CD4-positive, CD25-positive, alpha-beta regulatory T cell (primary cell): Measurements from ENCODE around the gene ELOVL5. TPM values are rescaled to one million over a fixed set of nuclear protein-coding genes. Genes with fewer than 3 reads are reported as not detected.
"Not testable (repeated sequence)": the region's sequence is repeated elsewhere in the genome, so short reads cannot be mapped to it uniquely, and the experiment has no call there.

Experiments
- ATAC-seq, 2 donors: fragments of 150-1000 bp; cut with Tn5 transposase; one replicate each; pipeline ENCODE4 v1.10.0; 2021; ENCODE audit warnings: low read depth in 2 of 2, moderate number of reproducible peaks in 2 of 2, moderate library complexity in 1 of 2
- DNase-seq, 3 donors: peaks; one replicate each; pipeline versions ENCODE4 v3.0.0 to v3.0.0-alpha.2; 2012 to 2022; ENCODE audit warnings: mixed read lengths in 1 of 3
- H3K27ac ChIP-seq: one replicate; pipeline ENCODE4 v1.7.0; 2013; ENCODE audit warnings: mild to moderate bottlenecking, low read length; ENCODE audit not compliant: insufficient read depth, poor library complexity, severe bottlenecking
- H3K27me3 ChIP-seq: one replicate; pipeline ENCODE4 v1.7.0; 2013; ENCODE audit warnings: low read length; ENCODE audit not compliant: control insufficient read depth, insufficient read depth
- H3K36me3 ChIP-seq: one replicate; pipeline ENCODE4 v1.7.0; 2013; ENCODE audit warnings: mild to moderate bottlenecking, low read length, moderate library complexity; ENCODE audit not compliant: control insufficient read depth, insufficient read depth
- H3K4me1 ChIP-seq: 2 replicates; pipeline ENCODE4 v1.7.0; 2013; ENCODE audit warnings: mild to moderate bottlenecking, low read length; ENCODE audit not compliant: insufficient read depth, control insufficient read depth, poor library complexity, severe bottlenecking
- H3K4me3 ChIP-seq: one replicate; pipeline ENCODE4 v1.7.0; 2013; ENCODE audit warnings: low read depth, mild to moderate bottlenecking, low read length, moderate library complexity
- H3K9me3 ChIP-seq, 2 experiments: 1 replicate in 1 of 2; 2 replicates in 1 of 2; pipeline ENCODE4 v1.7.0; 2013; ENCODE audit warnings: low read length in 2 of 2, mild to moderate bottlenecking in 1 of 2, moderate library complexity in 1 of 2; ENCODE audit not compliant: control insufficient read depth in 2 of 2
- H3K27ac Mint-ChIP-seq, 3 donors: one replicate each; pipeline ENCODE4 v1.8.0; 2020 to 2022; ENCODE audit warnings: mild to moderate bottlenecking in 3 of 3, mixed read lengths in 3 of 3, moderate library complexity in 2 of 3
- H3K27me3 Mint-ChIP-seq: one replicate; pipeline ENCODE4 v1.8.0; 2022; ENCODE audit warnings: mild to moderate bottlenecking, mixed read lengths
- H3K36me3 Mint-ChIP-seq: one replicate; pipeline ENCODE4 v1.8.0; 2020; ENCODE audit warnings: mixed read lengths
- H3K4me1 Mint-ChIP-seq, 4 donors: one replicate each; pipeline ENCODE4 v1.8.0; 2020 to 2022; ENCODE audit warnings: mixed read lengths in 4 of 4, mild to moderate bottlenecking in 1 of 4
- H3K4me3 Mint-ChIP-seq, 4 donors: one replicate each; pipeline ENCODE4 v1.8.0; 2020 to 2022; ENCODE audit warnings: mild to moderate bottlenecking in 4 of 4, mixed read lengths in 4 of 4, moderate library complexity in 3 of 4
- H3K9me3 Mint-ChIP-seq, 7 donors: one replicate each; pipeline ENCODE4 v1.8.0; 2020 to 2022; ENCODE audit warnings: mixed read lengths in 7 of 7, mild to moderate bottlenecking in 3 of 7, moderate library complexity in 2 of 7
- polyA plus RNA-seq, 4 donors: library from polyadenylated mRNA; unstranded; fragments of 300-500 nt; fragmentation: Illumina TruSeq; gene quantifications; one replicate each; pipeline ENCODE4 v1.2.3, GENCODE V29; 2021
- total RNA-seq: library from RNA; stranded (reverse); gene quantifications from one replicate; pipeline ENCODE4 v1.2.3, GENCODE V29; 2022

The ELOVL5 gene
- total and polyA plus RNA-seq, 5 donors from 2014 or later = 139 to 201 (median 159) TPM

DNA sequence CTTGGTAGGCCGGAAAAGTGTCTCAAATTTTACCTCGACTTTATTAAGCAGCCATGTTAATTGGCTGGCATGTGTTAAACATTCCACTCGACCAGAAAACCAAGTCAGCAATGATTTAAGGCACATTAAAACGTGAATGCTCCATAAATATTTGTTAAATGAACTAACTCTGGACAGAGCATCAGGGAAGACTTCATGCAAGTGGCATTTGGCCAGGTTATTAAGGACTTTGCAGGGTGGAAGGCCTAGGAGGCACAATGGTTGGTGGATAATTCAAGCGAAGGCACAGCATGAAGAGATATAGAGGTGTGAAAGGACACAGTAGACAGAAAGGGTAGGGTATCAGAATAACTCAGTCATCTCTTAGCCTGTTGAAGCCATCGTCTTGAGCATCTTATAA is 23.0 kb downstream of the ELOVL5 start:
- ATAC-seq (no peak), DNase-seq (no peak)
- H3K4me3 Mint-ChIP-seq = peak overlapping the region in 2 of 4 donors; percentile 59 to 79
- Histone ChIP-seq H3K36me3 (peaks cover 6% of the 10 kb centered on the region), H3K27me3 (no peaks in the 10 kb centered on the region), H3K4me3 (peak overlapping the region; percentile 22), H3K4me1 (peaks cover 70% of the 10 kb centered on the region), H3K27ac (no peak overlapping the region), H3K9me3 (no peaks in the 10 kb centered on the region)
- peak overlapping the region; percentile 87 to 92 (median 90) for H3K27ac Mint-ChIP-seq
- peaks cover 21% of the 10 kb centered on the region for H3K36me3 Mint-ChIP-seq
- H3K27me3 Mint-ChIP-seq = peaks cover 5% of the 10 kb centered on the region
- H3K9me3 Mint-ChIP-seq = no peaks in the 10 kb centered on the region
- peaks cover 26 to 88% (median 75%) of the 10 kb centered on the region in 4 donors for H3K4me1 Mint-ChIP-seq

DNA sequence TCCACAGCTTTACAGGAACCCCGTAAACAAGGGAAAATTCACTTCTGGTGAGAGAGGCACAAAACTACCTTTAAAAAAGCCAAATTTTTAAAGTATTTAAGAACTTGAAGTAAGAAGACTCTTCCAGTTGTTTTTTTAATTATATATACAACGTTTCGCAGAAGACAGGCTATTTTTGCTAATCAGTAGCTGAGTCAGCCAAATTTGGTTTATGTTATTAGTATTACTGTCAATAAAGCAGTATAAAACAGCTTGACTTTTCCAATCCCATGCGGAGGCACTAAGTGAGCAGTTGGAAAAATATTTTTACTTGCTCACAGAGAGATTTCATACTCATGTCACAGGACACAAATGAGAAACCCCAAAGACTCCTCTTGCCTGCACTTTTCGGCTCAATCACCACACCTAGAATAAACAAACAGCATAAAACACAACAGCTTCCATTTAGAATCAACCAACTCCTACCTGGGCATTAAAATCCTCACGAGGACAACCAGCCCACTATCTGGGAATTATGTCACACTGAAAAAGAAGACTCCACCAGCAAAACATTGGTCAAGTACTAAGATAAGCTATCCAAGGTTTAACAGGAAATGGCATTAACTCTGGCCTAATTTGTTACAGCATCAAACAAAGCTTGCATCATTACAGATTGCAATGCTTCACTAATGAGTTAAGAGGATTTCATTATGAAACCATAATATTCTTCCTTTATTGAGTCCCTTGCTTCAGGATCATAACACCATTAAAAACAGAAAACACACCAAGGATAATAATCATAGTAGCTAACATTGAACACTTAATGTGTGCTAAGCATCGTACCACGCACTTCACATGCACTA is 26.3 kb downstream of the ELOVL5 start:
- ATAC-seq = no peak
- peak overlapping the region; percentile 1 to 59 (median 49) for H3K4me3 Mint-ChIP-seq
- Histone ChIP-seq H3K9me3 (no peaks in the 10 kb centered on the region), H3K27me3 (no peaks in the 10 kb centered on the region), H3K36me3 (peaks cover 9% of the 10 kb centered on the region), H3K4me3 (peak overlapping the region; percentile 35), H3K27ac (peak overlapping the region; percentile 56), H3K4me1 (peaks cover 59% of the 10 kb centered on the region)
- H3K4me1 Mint-ChIP-seq = peaks cover 36 to 86% (median 75%) of the 10 kb centered on the region in 4 donors
- no peaks in the 10 kb centered on the region for H3K9me3 Mint-ChIP-seq
- peak overlapping the region; percentile 31 to 87 (median 85) for H3K27ac Mint-ChIP-seq
- no peak for DNase-seq
- H3K27me3 Mint-ChIP-seq = no peaks in the 10 kb centered on the region
- H3K36me3 Mint-ChIP-seq = peaks cover 18% of the 10 kb centered on the region

DNA sequence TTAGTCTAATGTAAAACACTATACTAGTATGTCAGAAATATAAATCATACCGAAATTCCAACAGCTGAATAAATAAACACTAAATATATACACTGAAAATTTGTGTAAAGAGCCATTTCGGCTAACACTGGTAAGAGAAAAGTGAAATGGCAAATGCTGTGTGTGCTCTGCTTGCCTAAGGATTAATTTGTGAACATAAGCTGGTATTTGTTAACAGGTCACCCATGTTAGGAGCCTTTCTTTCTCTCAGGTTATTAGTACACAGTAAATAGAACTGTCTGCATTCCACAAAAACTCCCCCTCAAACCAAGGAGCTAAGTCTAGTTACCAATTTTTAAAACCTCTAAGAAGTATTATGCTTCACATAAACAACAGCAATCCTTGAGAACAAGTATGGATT is 27.0 kb downstream of the ELOVL5 start:
- ATAC-seq (no peak), DNase-seq (no peak)
- H3K27ac ChIP-seq = peak overlapping the region; percentile 56
- peaks cover 9% of the 10 kb centered on the region for H3K36me3 ChIP-seq
- Mint-ChIP-seq H3K4me3 (peak overlapping the region in 2 of 4 donors; percentile 9 to 10), H3K27ac (peak overlapping the region; percentile 31 to 87 (median 85)), H3K27me3 (no peaks in the 10 kb centered on the region), H3K9me3 (no peaks in the 10 kb centered on the region), H3K4me1 (peaks cover 36 to 86% (median 74%) of the 10 kb centered on the region in 4 donors), H3K36me3 (peaks cover 18% of the 10 kb centered on the region)
- H3K4me1 ChIP-seq = peaks cover 56% of the 10 kb centered on the region
- no peaks in the 10 kb centered on the region for H3K27me3 ChIP-seq
- no peaks in the 10 kb centered on the region for H3K9me3 ChIP-seq
- peak overlapping the region; percentile 35 for H3K4me3 ChIP-seq

DNA sequence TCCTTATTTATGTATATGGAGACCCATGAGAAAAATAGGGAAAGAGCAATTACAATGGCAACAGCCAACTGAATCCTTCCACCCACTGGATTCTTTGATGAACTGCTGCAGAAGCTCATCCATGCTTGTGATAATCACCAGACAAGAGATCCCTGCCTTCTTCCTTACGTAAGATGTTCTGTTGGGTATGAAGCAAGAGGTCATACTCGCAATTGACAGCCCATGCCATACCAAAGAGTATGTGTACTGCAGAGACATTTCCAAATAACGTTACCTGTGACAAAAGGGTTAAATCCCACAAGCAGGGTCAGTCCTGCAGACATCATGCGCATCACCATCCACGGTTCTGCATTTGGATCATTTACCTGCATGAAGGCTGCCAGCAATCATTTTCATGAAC is 27.8 kb downstream of the ELOVL5 start:
- H3K4me1 Mint-ChIP-seq = peaks cover 39 to 86% (median 73%) of the 10 kb centered on the region in 4 donors
- peak overlapping the region in 2 of 3 donors; percentile 23 to 64 for H3K27ac Mint-ChIP-seq
- H3K27ac ChIP-seq = no peak overlapping the region
- ATAC-seq (no peak), DNase-seq (no peak)
- H3K36me3 ChIP-seq = peaks cover 9% of the 10 kb centered on the region
- no peaks in the 10 kb centered on the region for H3K27me3 Mint-ChIP-seq
- H3K4me3 Mint-ChIP-seq = peak overlapping the region in 1 of 4 donors; percentile 37
- H3K9me3 Mint-ChIP-seq = no peaks in the 10 kb centered on the region
- H3K4me1 ChIP-seq = peaks cover 56% of the 10 kb centered on the region
- H3K27me3 ChIP-seq = no peaks in the 10 kb centered on the region
- peaks cover 18% of the 10 kb centered on the region for H3K36me3 Mint-ChIP-seq
- H3K4me3 ChIP-seq = no peak overlapping the region
- no peaks in the 10 kb centered on the region for H3K9me3 ChIP-seq

DNA sequence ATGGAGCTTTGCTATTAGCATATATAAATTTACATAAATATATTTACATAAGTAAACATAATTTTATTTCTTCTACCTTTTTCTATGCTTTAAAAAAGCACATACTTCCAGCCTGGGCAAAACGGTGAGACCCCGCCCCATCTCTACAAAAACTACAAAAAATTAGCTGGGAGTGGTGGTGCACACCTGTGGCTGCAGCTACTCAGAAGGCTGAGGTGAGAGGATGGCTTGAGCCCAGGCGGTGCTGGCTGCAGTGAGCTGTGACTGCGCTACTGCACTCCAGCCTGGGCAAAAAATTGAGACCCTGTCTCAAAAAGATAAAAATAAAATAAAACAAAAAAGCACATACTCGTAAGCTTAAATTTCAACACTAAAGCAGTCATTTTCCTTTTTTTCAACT is 30.3 kb downstream of the ELOVL5 start:
- Histone ChIP-seq H3K4me3 (no peak overlapping the region), H3K4me1 (peaks cover 67% of the 10 kb centered on the region), H3K27ac (no peak overlapping the region), H3K9me3 (no peaks in the 10 kb centered on the region), H3K36me3 (peaks cover 3% of the 10 kb centered on the region), H3K27me3 (no peaks in the 10 kb centered on the region)
- H3K27ac Mint-ChIP-seq = no peak overlapping the region
- DNase-seq (no peak), ATAC-seq (no peak)
- no peaks in the 10 kb centered on the region for H3K27me3 Mint-ChIP-seq
- no peaks in the 10 kb centered on the region for H3K9me3 Mint-ChIP-seq
- H3K4me1 Mint-ChIP-seq = peaks cover 49 to 88% (median 77%) of the 10 kb centered on the region in 4 donors
- H3K4me3 Mint-ChIP-seq = no peak overlapping the region
- H3K36me3 Mint-ChIP-seq = peaks cover 3% of the 10 kb centered on the region

DNA sequence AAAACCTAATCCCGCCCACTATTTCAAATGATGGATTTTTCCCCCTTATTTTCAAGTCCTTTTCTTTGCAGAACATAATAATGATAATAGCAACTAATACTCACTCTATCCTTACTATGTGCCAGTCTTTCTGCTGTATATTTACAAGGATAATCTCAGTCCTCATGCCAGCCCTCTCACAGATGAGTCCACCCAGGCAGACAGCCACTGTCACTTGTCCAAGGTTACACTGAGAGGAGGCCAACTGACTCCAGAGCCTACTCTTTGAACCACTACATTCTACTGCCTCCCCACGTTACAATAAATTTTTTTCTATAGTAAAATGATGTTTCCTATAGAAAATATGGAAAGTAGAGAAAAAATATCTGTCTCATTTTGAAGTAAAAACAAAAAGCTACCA is 30.9 kb downstream of the ELOVL5 start:
- H3K4me1 Mint-ChIP-seq = peaks cover 44 to 88% (median 76%) of the 10 kb centered on the region in 4 donors
- DNase-seq (no peak), ATAC-seq (no peak)
- H3K9me3 ChIP-seq = no peaks in the 10 kb centered on the region
- H3K27ac ChIP-seq = peak overlapping the region; percentile 33
- peak overlapping the region in 1 of 4 donors; percentile 0 for H3K4me3 Mint-ChIP-seq
- H3K36me3 ChIP-seq = peaks cover 3% of the 10 kb centered on the region
- peaks cover 3% of the 10 kb centered on the region for H3K36me3 Mint-ChIP-seq
- no peaks in the 10 kb centered on the region for H3K9me3 Mint-ChIP-seq
- peak overlapping the region in 1 of 3 donors; percentile 75 for H3K27ac Mint-ChIP-seq
- H3K4me3 ChIP-seq = no peak overlapping the region
- no peaks in the 10 kb centered on the region for H3K27me3 ChIP-seq
- no peaks in the 10 kb centered on the region for H3K27me3 Mint-ChIP-seq
- peaks cover 70% of the 10 kb centered on the region for H3K4me1 ChIP-seq

DNA sequence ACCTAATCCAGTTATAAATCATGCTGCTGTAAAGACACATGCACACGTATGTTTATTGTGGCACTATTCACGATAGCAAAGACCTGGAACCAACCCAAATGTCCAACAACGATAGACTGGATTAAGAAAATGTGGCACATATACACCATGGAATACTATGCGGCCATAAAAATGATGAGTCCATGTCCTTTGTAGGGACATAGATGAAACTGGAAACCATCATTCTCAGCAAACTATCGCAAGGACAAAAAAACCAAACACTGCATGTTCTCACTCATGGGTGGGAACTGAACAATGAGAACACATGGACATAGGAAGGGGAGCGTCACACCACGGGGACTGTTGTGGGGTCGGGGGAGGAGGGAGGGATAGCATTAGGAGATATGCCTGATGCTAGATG is 31.5 kb downstream of the ELOVL5 start:
- peaks cover 70% of the 10 kb centered on the region for H3K4me1 ChIP-seq
- DNase-seq, H3K4me3 ChIP-seq, H3K27me3 Mint-ChIP-seq, H3K9me3 ChIP-seq, H3K36me3 Mint-ChIP-seq, H3K9me3 Mint-ChIP-seq, ATAC-seq, H3K27me3 ChIP-seq, H3K36me3 ChIP-seq, H3K27ac ChIP-seq: not testable (repeated sequence)
- Mint-ChIP-seq H3K27ac (peak overlapping the region in 2 of 3 donors; percentile 66 to 81), H3K4me3 (peak overlapping the region in 2 of 4 donors; percentile 0 to 14), H3K4me1 (peaks cover 42 to 88% (median 76%) of the 10 kb centered on the region in 4 donors)
